Epithelial cell of proximal tubule (primary cell): ENCODE measurements around the gene CEMIP2. TPM values are rescaled to one million over a fixed set of nuclear protein-coding genes. Genes with fewer than 3 reads are reported as not detected.

Experiments
- DNase-seq: peaks from one replicate; pipeline ENCODE4 v3.0.0-alpha.2; 2011; ENCODE audit warnings: low read depth
- H3K4me3 ChIP-seq: 2 replicates; pipeline ENCODE4 v1.5.1; 2011; ENCODE audit warnings: low read depth, mild to moderate bottlenecking, low read length
- CTCF ChIP-seq: conservative IDR thresholded peaks from 2 replicates; pipeline ENCODE4 v1.5.1; 2012; ENCODE audit warnings: low read depth, mild to moderate bottlenecking, low read length
- total RNA-seq: library from RNA; depleted of rRNA; stranded (reverse); fragments of >200 nt; gene quantifications from 2 replicates; pipeline ENCODE4 v1.2.3, GENCODE V29; 2015

Gene CEMIP2
- total RNA-seq, 1 donor from 2014 or later = 58.8 TPM

- no peak for TF ChIP-seq CTCF
- H3K4me3 ChIP-seq = no peak overlapping the region
- DNase-seq = no peak
Observed at GRCh38 chr9:71676460-71676859, 91.9 kb downstream of the CEMIP2 start.

GRCh38 chr9:71675857-71676165, 92.5 kb downstream of the CEMIP2 start:
- no peak for TF ChIP-seq CTCF
- no peak overlapping the region for H3K4me3 ChIP-seq
- no peak for DNase-seq

GRCh38 chr9:71675105-71675856, 93.0 kb downstream of the CEMIP2 start:
- H3K4me3 ChIP-seq = no peak overlapping the region
- no peak for TF ChIP-seq CTCF
- no peak for DNase-seq

- H3K4me3 ChIP-seq = no peak overlapping the region
- TF ChIP-seq CTCF = no peak
- no peak for DNase-seq
Observed at GRCh38 chr9:71672573-71672972, 95.7 kb downstream of the CEMIP2 start.

GRCh38 chr9:71671289-71671688, 97.0 kb downstream of the CEMIP2 start:
- no peak for TF ChIP-seq CTCF
- DNase-seq = no peak
- H3K4me3 ChIP-seq = no peak overlapping the region

GRCh38 chr9:71670121-71670520, 98.2 kb downstream of the CEMIP2 start:
- TF ChIP-seq CTCF = no peak
- no peak overlapping the region for H3K4me3 ChIP-seq
- DNase-seq = no peak

GRCh38 chr9:71669284-71669995, 98.9 kb downstream of the CEMIP2 start:
- DNase-seq = no peak
- H3K4me3 ChIP-seq = no peak overlapping the region
- TF ChIP-seq CTCF = no peak
